NCI-H1105 (cell line): ENCODE results near the gene ARPC1A.
A peak's percentile ranks its signal among the peaks of the same experiment; 100 is the strongest.
"Not testable (repeated sequence)": the region's sequence is repeated elsewhere in the genome, so short reads cannot be mapped to it uniquely, and the experiment has no call there.

Experiments used
- DNase-seq: peaks from one replicate; lab custom pipeline; 2025; lab: John Stamatoyannopoulos, UW

ARPC1A gene

GRCh38 chr7:99325592-99326407, at the start of gene ARPC1A:
ARPC1A (plus strand) TSS chr7:99325898; CDS start chr7:99333354, 7,456 bp downstream.
- DNase-seq, result peak; percentile 86

- no peak for DNase-seq
Observed at GRCh38 chr7:99278180-99278579, 47.5 kb upstream of the ARPC1A start.

GRCh38 chr7:99284165-99284564, 41.5 kb upstream of the ARPC1A start:
- not testable (repeated sequence) for DNase-seq

DNA sequence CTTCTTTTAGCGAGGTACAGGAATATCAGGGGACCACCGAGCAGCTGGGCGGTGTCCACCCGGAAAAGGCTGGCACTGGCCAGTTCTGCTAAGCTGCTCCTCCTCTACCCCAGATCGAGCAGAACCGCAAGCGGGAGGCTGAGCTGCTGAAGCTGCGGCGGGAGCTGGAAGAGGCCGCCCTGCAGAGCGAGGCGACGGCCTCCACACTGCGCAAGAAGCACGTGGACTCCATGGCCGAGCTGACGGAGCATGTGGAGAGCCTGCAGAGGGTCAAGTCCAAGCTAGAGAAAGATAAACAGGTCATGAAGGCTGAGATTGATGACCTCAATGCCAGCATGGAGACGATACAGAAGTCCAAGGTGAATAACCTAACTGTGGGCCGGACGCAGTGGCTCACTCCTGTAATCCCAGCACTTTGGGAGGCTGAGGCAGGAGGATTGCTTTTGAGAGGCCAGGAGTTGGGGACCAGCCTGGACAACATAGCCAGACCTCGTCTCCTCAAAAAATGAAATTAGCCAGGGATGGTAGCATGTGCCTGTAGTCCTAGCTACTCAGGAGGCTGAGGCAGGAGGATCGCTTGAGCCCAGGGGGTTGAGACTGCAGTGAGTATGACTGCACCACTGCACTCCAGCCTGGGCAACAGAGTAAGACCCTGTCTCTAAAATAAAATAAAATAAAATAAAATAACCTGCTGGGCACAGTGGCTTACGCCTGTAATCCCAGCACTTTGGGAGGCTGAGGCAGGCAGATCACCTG, 37.7 kb upstream of the ARPC1A start:
- no peak for DNase-seq

GRCh38 chr7:99289185-99289584, 36.5 kb upstream of the ARPC1A start:
- no peak for DNase-seq

DNA sequence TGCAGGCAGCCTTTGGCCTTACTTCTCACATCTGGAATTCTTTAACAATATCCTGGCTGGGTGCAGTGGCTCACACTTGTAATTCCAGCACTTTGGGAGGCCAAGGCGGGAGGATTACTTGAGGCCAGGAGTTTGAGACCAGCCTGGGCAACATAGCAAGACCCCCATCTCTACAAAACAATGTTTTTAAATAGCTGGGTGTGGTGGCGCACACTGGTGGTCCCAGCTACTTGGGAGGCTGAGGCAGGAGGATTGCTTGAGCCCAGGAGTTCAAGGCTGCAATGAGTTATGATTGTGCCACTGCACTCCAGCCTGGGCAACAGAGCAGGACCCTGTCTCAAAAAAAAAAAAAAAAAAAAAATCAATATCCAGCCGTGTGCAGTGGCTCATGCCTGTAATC, 35.5 kb upstream of the ARPC1A start:
- not testable (repeated sequence) for DNase-seq

GRCh38 chr7:99290980-99291607, 34.6 kb upstream of the ARPC1A start:
- DNase-seq, result no peak

DNA sequence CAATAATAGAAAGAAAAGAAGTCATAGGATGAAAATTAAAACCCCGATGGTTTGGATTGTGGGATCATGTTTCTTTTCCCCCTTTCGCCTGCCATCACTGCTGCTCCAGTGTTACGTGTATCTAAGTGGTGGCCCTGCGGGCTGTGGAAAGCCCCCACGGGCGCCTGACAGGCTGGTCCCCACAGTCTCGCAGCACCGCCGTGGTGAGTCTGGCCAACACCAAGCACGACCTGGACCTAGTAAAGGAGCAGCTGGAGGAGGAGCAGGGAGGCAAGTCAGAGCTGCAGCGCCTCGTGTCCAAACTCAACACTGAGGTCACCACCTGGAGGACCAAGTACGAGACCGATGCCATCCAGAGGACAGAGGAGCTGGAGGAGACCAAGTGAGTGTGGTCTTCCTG, 33.6 kb upstream of the ARPC1A start:
- DNase-seq, result no peak

GRCh38 chr7:99293167-99293566, 32.5 kb upstream of the ARPC1A start:
- no peak for DNase-seq

GRCh38 chr7:99293650-99294049, 32.0 kb upstream of the ARPC1A start:
- DNase-seq, result no peak

DNA sequence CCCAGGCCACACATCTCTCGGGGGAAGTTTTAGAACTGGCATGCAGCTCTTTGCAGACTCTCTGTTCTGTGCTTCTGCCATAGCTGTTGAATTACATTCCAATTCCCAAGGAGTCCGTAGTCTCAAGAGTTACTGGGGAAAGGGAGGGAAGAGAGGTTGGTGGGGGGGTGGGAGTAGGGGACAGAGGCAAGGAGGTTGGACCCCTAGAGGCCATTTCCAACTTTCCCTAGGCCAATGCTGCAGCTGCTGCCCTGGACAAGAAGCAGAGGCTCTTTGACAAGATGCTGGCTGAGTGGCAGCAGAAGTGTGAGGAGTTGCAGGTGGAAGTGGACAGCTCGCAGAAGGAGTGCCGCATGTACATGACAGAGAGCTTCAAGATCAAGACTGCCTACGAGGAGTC, 29.2 kb upstream of the ARPC1A start:
- DNase-seq, result no peak

DNA sequence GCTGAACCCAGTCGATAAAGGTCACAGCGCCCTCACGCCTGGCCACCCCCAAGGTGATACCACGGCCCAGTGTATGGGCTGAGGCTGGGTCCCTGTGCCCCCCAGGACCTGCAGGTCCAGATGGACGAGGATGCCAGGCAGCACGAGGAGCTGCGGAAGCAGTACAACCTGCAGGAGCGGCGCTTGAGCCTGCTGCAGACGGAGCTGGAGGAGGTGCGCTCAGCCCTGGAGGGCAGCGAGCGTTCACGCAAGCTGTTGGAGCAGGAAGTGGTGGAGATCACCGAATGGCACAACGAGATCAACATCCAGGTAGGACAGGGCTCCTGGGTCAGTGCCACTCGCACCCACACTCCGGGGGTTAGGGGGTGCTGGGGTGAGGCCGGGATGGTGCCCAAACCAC, 24.2 kb upstream of the ARPC1A start:
- DNase-seq, result no peak

GRCh38 chr7:99305473-99306260, 20.0 kb upstream of the ARPC1A start:
- no peak for DNase-seq

DNA sequence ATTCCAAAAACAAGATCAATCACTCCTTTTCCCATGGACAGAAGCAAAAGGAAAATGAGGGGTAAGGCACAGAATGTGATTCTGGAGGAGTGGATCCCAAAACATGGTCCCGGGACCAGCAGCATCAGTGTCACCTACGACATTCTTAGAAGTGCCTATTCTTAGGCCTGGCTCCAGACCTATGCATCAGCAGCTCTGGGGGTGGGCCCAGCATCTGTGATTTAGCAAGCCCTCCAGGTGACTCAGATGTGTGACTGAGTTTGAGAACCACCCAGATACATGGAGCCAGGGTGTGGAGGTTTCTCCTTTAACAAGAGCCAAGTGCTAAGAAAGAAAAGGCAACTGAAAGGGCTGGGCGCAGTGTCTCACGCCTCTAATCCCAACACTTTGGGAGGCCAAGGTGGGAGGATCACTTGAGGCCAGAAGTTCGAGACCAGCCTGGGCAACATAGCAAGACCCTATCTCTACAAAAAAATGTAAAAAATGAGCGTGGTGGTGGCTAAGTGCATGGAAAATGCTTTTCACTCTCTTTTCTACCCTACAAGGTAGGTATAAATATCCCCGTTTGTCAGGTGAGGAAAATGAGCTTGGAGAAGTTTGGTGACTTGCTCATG, 17.1 kb upstream of the ARPC1A start:
- no peak for DNase-seq

GRCh38 chr7:99309111-99309510, 16.6 kb upstream of the ARPC1A start:
- DNase-seq, result no peak

GRCh38 chr7:99310004-99310403, 15.7 kb upstream of the ARPC1A start:
- DNase-seq, result no peak

- no peak for DNase-seq
Observed at GRCh38 chr7:99311702-99312101, 14.0 kb upstream of the ARPC1A start.

GRCh38 chr7:99312316-99313203, 13.1 kb upstream of the ARPC1A start:
- peak; percentile 25 for DNase-seq

DNA sequence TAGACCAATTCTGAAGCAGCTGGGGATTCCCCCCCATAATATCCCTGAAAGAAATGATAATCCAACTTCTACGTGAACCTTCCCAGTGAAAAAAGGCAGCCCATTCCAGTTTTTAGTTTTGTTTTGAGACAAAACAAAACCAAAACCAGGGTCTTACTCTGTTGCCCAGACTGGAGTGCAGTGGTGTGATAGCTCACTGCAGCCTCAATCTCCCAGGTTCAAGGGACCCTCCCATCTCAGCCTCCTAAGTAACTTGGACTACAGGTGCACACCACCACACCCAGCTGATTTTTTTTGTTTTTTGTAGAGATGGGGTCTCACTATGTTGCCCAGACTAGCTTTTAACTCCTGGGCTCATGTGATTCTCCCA, 12.5 kb upstream of the ARPC1A start:
- no peak for DNase-seq

- DNase-seq, result no peak
Observed at GRCh38 chr7:99314504-99314903, 11.2 kb upstream of the ARPC1A start.

DNA sequence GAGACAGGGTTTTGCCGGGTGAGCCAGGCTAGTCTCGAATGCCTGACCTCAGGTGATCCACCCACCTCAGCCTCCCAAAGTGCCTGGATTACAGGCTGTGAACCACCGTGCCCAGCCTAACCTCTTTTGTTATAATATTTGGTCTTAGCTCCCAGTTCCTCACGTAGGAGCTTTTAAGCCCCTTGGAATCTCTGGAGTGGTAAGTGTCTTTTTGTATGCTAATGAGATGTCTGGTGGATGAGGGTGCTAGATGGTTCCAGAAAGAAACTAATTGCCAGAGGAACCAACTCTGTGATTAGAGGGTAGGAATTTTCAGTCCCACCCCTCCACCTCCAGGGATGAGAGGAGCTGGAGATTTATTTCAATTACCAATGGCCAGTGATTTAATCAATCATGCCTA, 5.3 kb upstream of the ARPC1A start:
- no peak for DNase-seq
